Thymus (tissue), 11 donors: Measurements from ENCODE around the gene JAK1. TPM values are rescaled to one million over a fixed set of nuclear protein-coding genes. Genes with fewer than 3 reads are reported as not detected.
A peak's percentile ranks its signal among the peaks of the same experiment; 100 is the strongest.

Source experiments
- DNase-seq, 9 donors: peaks; one replicate each; pipeline ENCODE4 v3.0.0-alpha.2; 2013; ENCODE audit warnings: low spot score in 9 of 9, low read depth in 6 of 9, missing footprints in 1 of 9
- H3K27ac ChIP-seq, 2 donors: one replicate each; pipeline ENCODE4 v1.5.1; 2013; ENCODE audit warnings: control low read depth in 1 of 2, low read depth in 1 of 2, low read length in 1 of 2, mild to moderate bottlenecking in 1 of 2, moderate library complexity in 1 of 2
- H3K27me3 ChIP-seq, 2 donors: one replicate each; pipeline ENCODE4 v1.5.1; 2013; ENCODE audit warnings: low read length in 1 of 2; ENCODE audit not compliant: control insufficient read depth in 2 of 2, insufficient read depth in 1 of 2
- H3K36me3 ChIP-seq, 2 donors: one replicate each; pipeline ENCODE4 v1.5.1; 2013; ENCODE audit warnings: low read length in 1 of 2, mild to moderate bottlenecking in 1 of 2, moderate library complexity in 1 of 2; ENCODE audit not compliant: control insufficient read depth in 2 of 2, insufficient read depth in 2 of 2
- H3K4me1 ChIP-seq, 2 donors: one replicate each; pipeline ENCODE4 v1.5.1; 2013; ENCODE audit warnings: low read length in 2 of 2; ENCODE audit not compliant: control insufficient read depth in 2 of 2, insufficient read depth in 2 of 2
- H3K4me3 ChIP-seq, 2 donors: one replicate each; pipeline ENCODE4 v1.5.1; 2013; ENCODE audit warnings: low read length in 2 of 2, control low read depth in 1 of 2, mild to moderate bottlenecking in 1 of 2
- H3K9me3 ChIP-seq, 2 donors: one replicate each; pipeline ENCODE4 v1.5.1; 2013; ENCODE audit warnings: low read length in 1 of 2, mild to moderate bottlenecking in 1 of 2; ENCODE audit not compliant: control insufficient read depth in 2 of 2, insufficient read depth in 1 of 2
- WGBS: extraction: QIAGEN DNeasy Blood & Tissue Kit; methylation state at CpG from one replicate; pipeline ENCODE4 v1.1.7; 2013; 5-methylcytosine and 5-hydroxymethylcytosine counted together
- polyA plus RNA-seq: library from polyadenylated mRNA; stranded (reverse); fragments of 200-250 nt; gene quantifications from one replicate; pipeline ENCODE4 v1.2.3, GENCODE V29; 2013
- total RNA-seq: library from RNA; stranded (reverse); fragments of 120-200 nt; gene quantifications from one replicate; pipeline ENCODE4 v1.2.4, GENCODE V29; 2013
- donor health status: healthy.

JAK1 gene
- total and polyA plus RNA-seq, 2 donors: 97.4 to 101 TPM

- 99% methylated on average over 10 of the region's 10 CpGs for WGBS
- Histone ChIP-seq H3K4me3 (no peak overlapping the region), H3K4me1 (peaks cover 13 to 18% of the 10 kb centered on the region in 2 donors), H3K27ac (no peak overlapping the region), H3K36me3 (peaks cover 53 to 79% of the 10 kb centered on the region in 2 donors), H3K9me3 (no peaks in the 10 kb centered on the region), H3K27me3 (no peaks in the 10 kb centered on the region)
- no peak for DNase-seq
Observed at GRCh38 chr1:64875101-64875500, 91.2 kb downstream of the JAK1 start.

- Histone ChIP-seq H3K27ac (no peak overlapping the region), H3K4me3 (no peak overlapping the region), H3K27me3 (no peaks in the 10 kb centered on the region), H3K4me1 (peaks cover 13 to 18% of the 10 kb centered on the region in 2 donors), H3K36me3 (peaks cover 54 to 79% of the 10 kb centered on the region in 2 donors), H3K9me3 (no peaks in the 10 kb centered on the region)
- no peak for DNase-seq
- WGBS: 98% methylated on average over 3 of the region's 3 CpGs
Observed at GRCh38 chr1:64874666-64875065, 91.7 kb downstream of the JAK1 start.

- H3K4me3 ChIP-seq: no peak overlapping the region
- H3K36me3 ChIP-seq: peaks cover 56 to 80% of the 10 kb centered on the region in 2 donors
- H3K4me1 ChIP-seq: peaks cover 13 to 18% of the 10 kb centered on the region in 2 donors
- H3K9me3 ChIP-seq: no peaks in the 10 kb centered on the region
- no peak overlapping the region for H3K27ac ChIP-seq
- no peaks in the 10 kb centered on the region for H3K27me3 ChIP-seq
- WGBS: 99% methylated on average over 9 of the region's 9 CpGs
- DNase-seq: no peak
Observed at GRCh38 chr1:64873576-64873975, 92.8 kb downstream of the JAK1 start.

- peaks cover 66 to 81% of the 10 kb centered on the region in 2 donors for H3K36me3 ChIP-seq
- no peaks in the 10 kb centered on the region for H3K27me3 ChIP-seq
- H3K4me1 ChIP-seq: peaks cover 8 to 10% of the 10 kb centered on the region in 2 donors
- WGBS: 100% methylated on average over 1 of the region's 1 CpG
- no peak for DNase-seq
- H3K9me3 ChIP-seq: no peaks in the 10 kb centered on the region
- no peak overlapping the region for H3K27ac ChIP-seq
- no peak overlapping the region for H3K4me3 ChIP-seq
Observed at GRCh38 chr1:64872067-64872466, 94.3 kb downstream of the JAK1 start.

GRCh38 chr1:64871256-64871655 lies 95.1 kb downstream of the JAK1 start:
- no peaks in the 10 kb centered on the region for H3K9me3 ChIP-seq
- H3K27me3 ChIP-seq: no peaks in the 10 kb centered on the region
- DNase-seq: no peak
- peaks cover 67 to 85% of the 10 kb centered on the region in 2 donors for H3K36me3 ChIP-seq
- H3K27ac ChIP-seq: no peak overlapping the region
- H3K4me3 ChIP-seq: no peak overlapping the region
- peaks cover 8% of the 10 kb centered on the region in 2 donors for H3K4me1 ChIP-seq
- 98% methylated on average over 8 of the region's 8 CpGs for WGBS

GRCh38 chr1:64867266-64867665 lies 99.1 kb downstream of the JAK1 start:
- Histone ChIP-seq H3K27ac (no peak overlapping the region), H3K9me3 (peaks cover 0 to 4% of the 10 kb centered on the region in 2 donors), H3K4me1 (peaks cover 0 to 8% of the 10 kb centered on the region in 2 donors), H3K36me3 (peaks cover 65 to 81% of the 10 kb centered on the region in 2 donors), H3K27me3 (no peaks in the 10 kb centered on the region), H3K4me3 (no peak overlapping the region)
- WGBS: 96% methylated on average over 1 of the region's 1 CpG
- no peak for DNase-seq

- no peak for DNase-seq
- H3K36me3 ChIP-seq: peaks cover 66 to 81% of the 10 kb centered on the region in 2 donors
- H3K4me3 ChIP-seq: no peak overlapping the region
- peaks cover 0 to 8% of the 10 kb centered on the region in 2 donors for H3K4me1 ChIP-seq
- no peak overlapping the region for H3K27ac ChIP-seq
- H3K27me3 ChIP-seq: no peaks in the 10 kb centered on the region
- H3K9me3 ChIP-seq: peaks cover 0 to 4% of the 10 kb centered on the region in 2 donors
- WGBS: 96% methylated on average over 10 of the region's 10 CpGs
Observed at GRCh38 chr1:64866689-64867088, 99.7 kb downstream of the JAK1 start.

GRCh38 chr1:64865105-64865757 lies 101.1 kb downstream of the JAK1 start:
- Histone ChIP-seq H3K27me3 (no peaks in the 10 kb centered on the region), H3K36me3 (peaks cover 68 to 73% of the 10 kb centered on the region in 2 donors), H3K4me1 (peaks cover 0 to 8% of the 10 kb centered on the region in 2 donors), H3K4me3 (no peak overlapping the region), H3K27ac (no peak overlapping the region), H3K9me3 (peaks cover 0 to 4% of the 10 kb centered on the region in 2 donors)
- no peak for DNase-seq
- 96% methylated on average over 6 of the region's 6 CpGs for WGBS

- Histone ChIP-seq H3K27me3 (no peaks in the 10 kb centered on the region), H3K27ac (peak overlapping the region; percentile 41 to 50), H3K9me3 (peaks cover 0 to 4% of the 10 kb centered on the region in 2 donors), H3K4me3 (no peak overlapping the region), H3K4me1 (peaks cover 0 to 8% of the 10 kb centered on the region in 2 donors), H3K36me3 (peaks cover 67 to 73% of the 10 kb centered on the region in 2 donors)
- DNase-seq: peak in 7 of 9 donors; percentile 6 to 61 (median 21)
- 60% methylated on average over 14 of the region's 14 CpGs for WGBS
Observed at GRCh38 chr1:64864018-64864940, 102.1 kb downstream of the JAK1 start.
